ENCODE results near the gene CDKAL1.

Gene CDKAL1

GRCh38 chr6:20582586-20583443, 48.6 kb downstream of the CDKAL1 start:
- Histone ChIP-seq H3K79me2 (ENCODE audit: low read length) (no peaks in the 10 kb centered on the region), H3K4me1 (ENCODE audit: low read length) (0 out of 2 replicates have a peak, but pooled peaks cover 3% of the 10 kb centered on the region), H3K27ac (ENCODE audit: low read length) (no peak overlapping the region), H3K36me3 (replicated peaks; ENCODE audit: insufficient read depth, low read length) (no peaks in the 10 kb centered on the region), H3K4me2 (ENCODE audit: low read depth, low read length) (no peak overlapping the region), H3K4me3 (ENCODE audit: low read length) (no peak overlapping the region), H3K9me2 (replicated peaks; ENCODE audit: insufficient read depth, low read length) (no peaks in the 10 kb centered on the region), H3K27me3 (replicated peaks; ENCODE audit: insufficient read depth, low read length) (no peaks in the 10 kb centered on the region), H3K9me3 (replicated peaks; ENCODE audit: insufficient read depth, low read length) (no peaks in the 10 kb centered on the region), H3F3A (ENCODE audit: insufficient read depth, low read length) (no peaks in the 10 kb centered on the region), H2AFZ (ENCODE audit: low read length) (no peak overlapping the region), H4K20me1 (ENCODE audit: insufficient read depth, low read length) (no peaks in the 10 kb centered on the region), H3K9ac (ENCODE audit: low read length) (no peak overlapping the region)
- TF ChIP-seq CTCF (IDR thresholded peaks at IDR 0.05; ENCODE audit: low read length) (no peak), EZH2 (optimal IDR thresholded peaks at IDR 0.05; ENCODE audit: low read depth, low read length) (no peak), EZH2phosphoT487 (IDR thresholded peaks at IDR 0.05; ENCODE audit: low read length) (no peak)
- DNase-seq = no peak

- Histone ChIP-seq H3K4me2 (ENCODE audit: low read depth, low read length) (no peak overlapping the region), H3K4me1 (ENCODE audit: low read length) (0 out of 2 replicates have a peak, but pooled peaks cover 3% of the 10 kb centered on the region), H3K79me2 (ENCODE audit: low read length) (no peaks in the 10 kb centered on the region), H3K9ac (ENCODE audit: low read length) (no peak overlapping the region), H2AFZ (ENCODE audit: low read length) (no peak overlapping the region), H4K20me1 (ENCODE audit: insufficient read depth, low read length) (no peaks in the 10 kb centered on the region), H3K4me3 (ENCODE audit: low read length) (no peak overlapping the region), H3K9me2 (replicated peaks; ENCODE audit: insufficient read depth, low read length) (no peaks in the 10 kb centered on the region), H3K9me3 (replicated peaks; ENCODE audit: insufficient read depth, low read length) (no peaks in the 10 kb centered on the region), H3K36me3 (replicated peaks; ENCODE audit: insufficient read depth, low read length) (no peaks in the 10 kb centered on the region), H3K27ac (ENCODE audit: low read length) (no peak overlapping the region), H3K27me3 (replicated peaks; ENCODE audit: insufficient read depth, low read length) (no peaks in the 10 kb centered on the region), H3F3A (ENCODE audit: insufficient read depth, low read length) (no peaks in the 10 kb centered on the region)
- TF ChIP-seq EZH2phosphoT487 (IDR thresholded peaks at IDR 0.05; ENCODE audit: low read length) (no peak), CTCF (IDR thresholded peaks at IDR 0.05; ENCODE audit: low read length) (no peak), EZH2 (optimal IDR thresholded peaks at IDR 0.05; ENCODE audit: low read depth, low read length) (no peak)
- no peak for DNase-seq
Measured at GRCh38 chr6:20583444-20583800, 49.2 kb downstream of the CDKAL1 start.

- Histone ChIP-seq H3K4me3 (ENCODE audit: low read length) (no peak overlapping the region), H3K9me3 (replicated peaks; ENCODE audit: insufficient read depth, low read length) (no peaks in the 10 kb centered on the region), H3K4me1 (ENCODE audit: low read length) (0 out of 2 replicates have a peak, but pooled peaks cover 3% of the 10 kb centered on the region), H3K9ac (ENCODE audit: low read length) (no peak overlapping the region), H2AFZ (ENCODE audit: low read length) (no peak overlapping the region), H3K9me2 (replicated peaks; ENCODE audit: insufficient read depth, low read length) (no peaks in the 10 kb centered on the region), H3K4me2 (ENCODE audit: low read depth, low read length) (no peak overlapping the region), H3K27me3 (replicated peaks; ENCODE audit: insufficient read depth, low read length) (no peaks in the 10 kb centered on the region), H4K20me1 (ENCODE audit: insufficient read depth, low read length) (no peaks in the 10 kb centered on the region), H3K36me3 (replicated peaks; ENCODE audit: insufficient read depth, low read length) (no peaks in the 10 kb centered on the region; the same call in 1 of the 2 replicates), H3F3A (ENCODE audit: insufficient read depth, low read length) (no peaks in the 10 kb centered on the region), H3K27ac (ENCODE audit: low read length) (no peak overlapping the region), H3K79me2 (ENCODE audit: low read length) (no peaks in the 10 kb centered on the region)
- no peak for TF ChIP-seq EZH2phosphoT487 (IDR thresholded peaks at IDR 0.05; ENCODE audit: low read length)
- TF ChIP-seq EZH2 (optimal IDR thresholded peaks at IDR 0.05; ENCODE audit: low read depth, low read length) = no peak
- TF ChIP-seq CTCF (IDR thresholded peaks at IDR 0.05; ENCODE audit: low read length) = no peak
- no peak for DNase-seq
Measured at GRCh38 chr6:20584100-20584731, 50.0 kb downstream of the CDKAL1 start.
